HEK293 (cell line): Measurements from ENCODE around the gene TLCD3B.
"Not testable (repeated sequence)": the region's sequence is repeated elsewhere in the genome, so short reads cannot be mapped to it uniquely, and the experiment has no call there.

Source experiments
- SETDB1 ChIP-seq: IDR thresholded peaks from one replicate; pipeline ENCODE4 v1.6.1; 2017; ENCODE audit warnings: mild to moderate bottlenecking, low read length, moderate library complexity, mixed read lengths; ENCODE audit not compliant: insufficient read length
- ZFHX2 ChIP-seq: fragments of 450-650 bp; formaldehyde crosslinking; conservative IDR thresholded peaks from 2 replicates; pipeline ENCODE4 v1.5.1; 2016; ENCODE audit warnings: missing biosample characterization, missing genetic modification characterization
- ZFP37 ChIP-seq: fragments of 450-650 bp; formaldehyde crosslinking; IDR thresholded peaks from 2 replicates; pipeline ENCODE4 v1.5.1; 2016; ENCODE audit warnings: missing biosample characterization, missing genetic modification characterization
- ZNF214 ChIP-seq: fragments of 450-650 bp; formaldehyde crosslinking; IDR thresholded peaks from 2 replicates; pipeline ENCODE4 v1.5.1; 2017; ENCODE audit warnings: missing biosample characterization, mild to moderate bottlenecking, missing genetic modification characterization, borderline replicate concordance
- ZNF239 ChIP-seq: fragments of 450-650 bp; formaldehyde crosslinking; IDR thresholded peaks from 2 replicates; pipeline ENCODE4 v1.5.1; 2016; ENCODE audit warnings: missing biosample characterization, missing genetic modification characterization
- ZNF558 ChIP-seq: fragments of 450-650 bp; formaldehyde crosslinking; IDR thresholded peaks from 2 replicates; pipeline ENCODE4 v1.5.1; 2016; ENCODE audit warnings: missing biosample characterization, missing genetic modification characterization
- ZNF623 ChIP-seq: fragments of 450-650 bp; formaldehyde crosslinking; IDR thresholded peaks from 2 replicates; pipeline ENCODE4 v1.5.1; 2016; ENCODE audit warnings: missing biosample characterization, missing genetic modification characterization
- TF ChIP-seq, protein P1 (sequence below): fragments of 450-650 bp; formaldehyde crosslinking; IDR thresholded peaks from 2 replicates; pipeline ENCODE4 v1.5.1; 2016; ENCODE audit warnings: missing biosample characterization, missing genetic modification characterization
- TF ChIP-seq, protein P2 (sequence below): fragments of 450-650 bp; formaldehyde crosslinking; IDR thresholded peaks from 2 replicates; pipeline ENCODE4 v1.5.1; 2017; ENCODE audit warnings: missing biosample characterization, missing genetic modification characterization

DNA sequence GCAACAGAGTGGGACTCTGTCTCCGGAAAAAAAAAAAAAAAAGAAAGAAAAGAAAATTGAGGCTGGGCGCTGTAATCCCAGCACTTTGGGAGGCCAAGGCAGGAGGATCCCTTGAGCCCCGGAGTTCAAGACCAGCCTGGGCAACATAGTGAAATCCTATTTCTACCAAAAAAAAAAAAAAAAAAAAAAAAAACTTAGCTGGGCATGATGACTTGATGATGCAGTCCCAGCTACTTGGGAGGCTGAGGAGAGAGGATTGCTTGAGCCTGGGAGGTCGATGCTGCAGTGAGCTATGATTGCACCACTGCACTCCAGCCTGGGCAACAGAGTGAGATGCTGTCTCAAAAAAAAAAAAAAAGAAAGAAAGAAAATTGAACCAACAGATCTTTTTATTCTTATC, 13.1 kb downstream of the TLCD3B start:
- not testable (repeated sequence) for TF ChIP-seq ZNF558 (tag by site-specific recombination); SETDB1; ZFHX2 (tag by site-specific recombination); ZNF214; ZNF623; ZNF239 (tag by site-specific recombination); ZFP37 (tag by site-specific recombination)
- TF ChIP-seq, protein P1, sequence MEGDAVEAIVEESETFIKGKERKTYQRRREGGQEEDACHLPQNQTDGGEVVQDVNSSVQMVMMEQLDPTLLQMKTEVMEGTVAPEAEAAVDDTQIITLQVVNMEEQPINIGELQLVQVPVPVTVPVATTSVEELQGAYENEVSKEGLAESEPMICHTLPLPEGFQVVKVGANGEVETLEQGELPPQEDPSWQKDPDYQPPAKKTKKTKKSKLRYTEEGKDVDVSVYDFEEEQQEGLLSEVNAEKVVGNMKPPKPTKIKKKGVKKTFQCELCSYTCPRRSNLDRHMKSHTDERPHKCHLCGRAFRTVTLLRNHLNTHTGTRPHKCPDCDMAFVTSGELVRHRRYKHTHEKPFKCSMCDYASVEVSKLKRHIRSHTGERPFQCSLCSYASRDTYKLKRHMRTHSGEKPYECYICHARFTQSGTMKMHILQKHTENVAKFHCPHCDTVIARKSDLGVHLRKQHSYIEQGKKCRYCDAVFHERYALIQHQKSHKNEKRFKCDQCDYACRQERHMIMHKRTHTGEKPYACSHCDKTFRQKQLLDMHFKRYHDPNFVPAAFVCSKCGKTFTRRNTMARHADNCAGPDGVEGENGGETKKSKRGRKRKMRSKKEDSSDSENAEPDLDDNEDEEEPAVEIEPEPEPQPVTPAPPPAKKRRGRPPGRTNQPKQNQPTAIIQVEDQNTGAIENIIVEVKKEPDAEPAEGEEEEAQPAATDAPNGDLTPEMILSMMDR (tag by site-specific recombination) = not testable (repeated sequence)
- TF ChIP-seq, protein P2, sequence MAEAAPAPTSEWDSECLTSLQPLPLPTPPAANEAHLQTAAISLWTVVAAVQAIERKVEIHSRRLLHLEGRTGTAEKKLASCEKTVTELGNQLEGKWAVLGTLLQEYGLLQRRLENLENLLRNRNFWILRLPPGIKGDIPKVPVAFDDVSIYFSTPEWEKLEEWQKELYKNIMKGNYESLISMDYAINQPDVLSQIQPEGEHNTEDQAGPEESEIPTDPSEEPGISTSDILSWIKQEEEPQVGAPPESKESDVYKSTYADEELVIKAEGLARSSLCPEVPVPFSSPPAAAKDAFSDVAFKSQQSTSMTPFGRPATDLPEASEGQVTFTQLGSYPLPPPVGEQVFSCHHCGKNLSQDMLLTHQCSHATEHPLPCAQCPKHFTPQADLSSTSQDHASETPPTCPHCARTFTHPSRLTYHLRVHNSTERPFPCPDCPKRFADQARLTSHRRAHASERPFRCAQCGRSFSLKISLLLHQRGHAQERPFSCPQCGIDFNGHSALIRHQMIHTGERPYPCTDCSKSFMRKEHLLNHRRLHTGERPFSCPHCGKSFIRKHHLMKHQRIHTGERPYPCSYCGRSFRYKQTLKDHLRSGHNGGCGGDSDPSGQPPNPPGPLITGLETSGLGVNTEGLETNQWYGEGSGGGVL = not testable (repeated sequence)
